B cell (primary cell): ENCODE data around the gene BDKRB1. TPM values are rescaled to one million over a fixed set of nuclear protein-coding genes. Genes with fewer than 3 reads are reported as not detected.

ENCODE experiments used
- ATAC-seq: fragments of 200-7000 bp; cut with Tn5 transposase; one replicate; pipeline ENCODE4 v1.10.0; 2021; ENCODE audit warnings: low read depth, mild to moderate bottlenecking, moderate number of reproducible peaks, moderate library complexity
- CTCF ChIA-PET: fragments of 350-600 bp; sonication (Branson Sonifier 250); formaldehyde crosslinking; loops from one replicate; lab custom pipeline; 2021; ENCODE audit warnings: antibody characterized with exemption, inconsistent platforms; lab: Charles Lee
- POLR2A ChIA-PET: fragments of 350-600 bp; sonication (Branson Sonifier 250); formaldehyde crosslinking; loops from one replicate; lab custom pipeline; 2021; ENCODE audit warnings: antibody characterized with exemption; lab: Charles Lee
- DNase-seq: peaks from one replicate; pipeline ENCODE4 v3.0.0; 2013
- H2AFZ ChIP-seq: 2 replicates; pipeline ENCODE4 v1.6.1; 2012; ENCODE audit warnings: mild to moderate bottlenecking, low read depth, low read length; ENCODE audit not compliant: insufficient read depth, poor library complexity, severe bottlenecking
- H3K27ac ChIP-seq, 2 donors: 1 replicate in 1 of 2; 2 replicates in 1 of 2; pipeline ENCODE4 v1.5.1; 2012 to 2013; ENCODE audit warnings: low read length in 2 of 2, mild to moderate bottlenecking in 2 of 2, moderate library complexity in 1 of 2
- H3K27me3 ChIP-seq, 4 experiments: fragments of 200-600 bp in 1 of 4; sonication (generic) in 1 of 4; replicated peaks in 1 of 4; 1 replicate in 2 of 4; 2 replicates in 2 of 4; pipeline versions ENCODE4 v1.6.1 to v1.7.0; 2013 to 2016; ENCODE audit warnings: low read length in 3 of 4, mild to moderate bottlenecking in 2 of 4, mixed read lengths in 1 of 4, moderate library complexity in 1 of 4; ENCODE audit not compliant: insufficient read depth in 4 of 4, control insufficient read depth in 3 of 4; ENCODE audit errors: control extremely low read depth in 1 of 4
- H3K36me3 ChIP-seq, 2 experiments: replicated peaks in 1 of 2; 1 replicate in 1 of 2; 2 replicates in 1 of 2; pipeline versions ENCODE4 v1.6.1 to v1.7.1; 2013; ENCODE audit warnings: low read length in 1 of 2; ENCODE audit not compliant: insufficient read depth in 2 of 2, control insufficient read depth in 1 of 2; ENCODE audit errors: control extremely low read depth in 1 of 2, extremely low read depth in 1 of 2
- H3K4me1 ChIP-seq, 2 donors: fragments of 200-600 bp in 1 of 2; sonication (generic) in 1 of 2; 1 replicate in 1 of 2; 2 replicates in 1 of 2; pipeline versions ENCODE4 v1.5.1 to v1.6.1; 2013 to 2017; ENCODE audit warnings: low read length in 2 of 2; ENCODE audit not compliant: control insufficient read depth in 2 of 2, insufficient read depth in 2 of 2
- H3K4me2 ChIP-seq: replicated peaks from 2 replicates; pipeline ENCODE3; 2012; ENCODE audit warnings: mild to moderate bottlenecking, low read depth, low read length; ENCODE audit not compliant: poor library complexity, severe bottlenecking
- H3K4me3 ChIP-seq, 5 experiments: fragments of 200-600 bp in 1 of 5; sonication (generic) in 1 of 5; 1 replicate in 3 of 5; 2 replicates in 2 of 5; pipeline versions ENCODE4 v1.5.1 to v1.7.0; 2011 to 2016; ENCODE audit warnings: low read length in 4 of 5, mild to moderate bottlenecking in 4 of 5, low read depth in 2 of 5, control low read depth in 1 of 5, moderate library complexity in 1 of 5; ENCODE audit not compliant: insufficient read depth in 1 of 5; ENCODE audit errors: control extremely low read depth in 1 of 5, extremely low read depth in 1 of 5
- H3K79me2 ChIP-seq: fragments of 200-600 bp; sonication (generic); one replicate; pipeline ENCODE4 v1.6.0; 2016; ENCODE audit warnings: low read length; ENCODE audit not compliant: control insufficient read depth, insufficient read depth
- H3K9ac ChIP-seq: fragments of 200-600 bp; sonication (generic); 2 replicates; pipeline ENCODE4 v1.6.1; 2017; ENCODE audit warnings: mild to moderate bottlenecking, low read length, moderate library complexity
- H3K9me3 ChIP-seq, 3 donors: one replicate each; pipeline versions ENCODE4 v1.6.1 to v1.7.1; 2013; ENCODE audit warnings: low read length in 2 of 3; ENCODE audit not compliant: control insufficient read depth in 2 of 3, insufficient read depth in 1 of 3; ENCODE audit errors: control extremely low read depth in 1 of 3
- H4K20me1 ChIP-seq: 2 replicates; pipeline ENCODE4 v1.6.0; 2012; ENCODE audit warnings: mild to moderate bottlenecking, low read length; ENCODE audit not compliant: insufficient read depth, control insufficient read depth, poor library complexity, severe bottlenecking
- H3K27ac Mint-ChIP-seq: one replicate; pipeline ENCODE4 v1.8.0; 2021; ENCODE audit warnings: mixed read lengths
- H3K27me3 Mint-ChIP-seq: one replicate; pipeline ENCODE4 v1.8.0; 2021; ENCODE audit warnings: mixed read lengths
- H3K4me1 Mint-ChIP-seq: one replicate; pipeline ENCODE4 v1.8.0; 2021; ENCODE audit warnings: mixed read lengths
- H3K4me3 Mint-ChIP-seq: one replicate; pipeline ENCODE4 v1.8.0; 2021; ENCODE audit warnings: mixed read lengths
- H3K9me3 Mint-ChIP-seq: one replicate; pipeline ENCODE4 v1.8.0; 2022; ENCODE audit warnings: mixed read lengths; ENCODE audit not compliant: insufficient read depth
- CTCF ChIP-seq: fragments of 200-600 bp; IDR thresholded peaks from one replicate; pipeline ENCODE4 v1.8.0; 2022; ENCODE audit warnings: antibody characterized with exemption, mild to moderate bottlenecking
- EZH2 ChIP-seq: IDR thresholded peaks from 2 replicates; pipeline ENCODE4 v1.6.1; 2012; ENCODE audit warnings: borderline replicate concordance, low read depth, mild to moderate bottlenecking, moderate library complexity, low read length; ENCODE audit not compliant: insufficient read depth, poor library complexity, severe bottlenecking
- WGBS: methylation state at CpG from one replicate; pipeline ENCODE4 v1.1.5; 2013; ENCODE audit warnings: missing lambda C conversion rate; ENCODE audit not compliant: insufficient coverage; 5-methylcytosine and 5-hydroxymethylcytosine counted together
- intact Hi-C: fragments of 100-400 bp; cut with micrococcal nuclease; formaldehyde crosslinking; loops from one replicate; pipeline ENCODE4 v1.10.0; 2022
- polyA plus RNA-seq: library from polyadenylated mRNA; depleted of rRNA; stranded (reverse); fragments of >200 nt; gene quantifications from 2 replicates; pipeline ENCODE4 v1.2.3, GENCODE V29; 2012
- total RNA-seq, 2 donors: library from RNA; stranded (reverse); fragments of 120-200 nt in 1 of 2; gene quantifications; 1 replicate in 1 of 2; 2 replicates in 1 of 2; pipeline versions ENCODE4 v1.2.3 to v1.2.4, GENCODE V29; 2013 to 2022

Gene BDKRB1
- total and polyA plus RNA-seq, 2 donors (not counting 1 experiment from before 2014, with no cell fraction given): not detected

GRCh38 chr14:96261772-96262655, 6.0 kb downstream of the BDKRB1 start:
- Histone ChIP-seq H3K79me2 (no peaks in the 10 kb centered on the region), H3K4me3 (no peak overlapping the region), H3K27ac (no peak overlapping the region), H3K9ac (no peak overlapping the region), H3K9me3 (peaks cover 0 to 2% (median 0%) of the 10 kb centered on the region in 3 donors), H4K20me1 (no peaks in the 10 kb centered on the region), H3K36me3 (no peaks in the 10 kb centered on the region), H2AFZ (no peak overlapping the region), H3K27me3 (peaks cover 0 to 4% (median 0%) of the 10 kb centered on the region in 4 experiments), H3K4me1 (no peaks in the 10 kb centered on the region), H3K4me2 (no peak overlapping the region)
- DNase-seq (no peak), ATAC-seq (no peak)
- no peak for TF ChIP-seq CTCF
- TF ChIP-seq EZH2: no peak
- ChIA-PET POLR2A (no interaction called here), CTCF (no interaction called here)
- no peaks in the 10 kb centered on the region for H3K4me1 Mint-ChIP-seq
- peaks cover 10% of the 10 kb centered on the region for H3K27me3 Mint-ChIP-seq
- no peak overlapping the region for H3K4me3 Mint-ChIP-seq
- H3K27ac Mint-ChIP-seq: no peak overlapping the region
- intact Hi-C loops: no loop called here
- 91% methylated on average over 15 of the region's 16 CpGs for WGBS
- H3K9me3 Mint-ChIP-seq: no peaks in the 10 kb centered on the region
